A172 (cell line): ENCODE measurements around the gene WDTC1. TPM values are rescaled to one million over a fixed set of nuclear protein-coding genes. Genes with fewer than 3 reads are reported as not detected.

Experiments used
- DNase-seq: peaks from one replicate; pipeline ENCODE4 v3.0.0-alpha.2; 2015; ENCODE audit warnings: low spot score
- total RNA-seq: library from RNA; depleted of rRNA; stranded (reverse); fragments of >200 nt; shearing (Covaris generic); gene quantifications from 2 replicates; pipeline ENCODE4 v1.2.3, GENCODE V29; 2014

The WDTC1 gene
- total RNA-seq, 1 experiment from 2014 or later = 8.8 TPM

- DNase-seq = no peak
Observed at GRCh38 chr1:27301582-27302199, 67.3 kb downstream of the WDTC1 start.

GRCh38 chr1:27302612-27303011, 68.2 kb downstream of the WDTC1 start:
- DNase-seq = no peak

- no peak for DNase-seq
Observed at GRCh38 chr1:27303509-27303908, 69.1 kb downstream of the WDTC1 start.

GRCh38 chr1:27306071-27306470, 71.6 kb downstream of the WDTC1 start:
- no peak for DNase-seq

- no peak for DNase-seq
Observed at GRCh38 chr1:27306892-27307761, 72.7 kb downstream of the WDTC1 start.

GRCh38 chr1:27307874-27308598, 73.6 kb downstream of the WDTC1 start:
- no peak for DNase-seq

GRCh38 chr1:27314169-27314568, 79.7 kb downstream of the WDTC1 start:
- no peak for DNase-seq

- DNase-seq = no peak
Observed at GRCh38 chr1:27314737-27315136, 80.3 kb downstream of the WDTC1 start.

GRCh38 chr1:27316860-27317259, 82.4 kb downstream of the WDTC1 start:
- DNase-seq = no peak

- no peak for DNase-seq
Observed at GRCh38 chr1:27318136-27318535, 83.7 kb downstream of the WDTC1 start.

GRCh38 chr1:27318596-27318995, 84.2 kb downstream of the WDTC1 start:
- no peak for DNase-seq

- peak; percentile 84 for DNase-seq
Observed at GRCh38 chr1:27321813-27322568, 87.6 kb downstream of the WDTC1 start, which contains the start of gene TMEM222. TMEM222 (plus strand) TSS chr1:27322163; CDS start chr1:27322198, 35 bp downstream.

GRCh38 chr1:27322569-27323240, 88.3 kb downstream of the WDTC1 start:
- no peak for DNase-seq

- no peak for DNase-seq
Observed at GRCh38 chr1:27325286-27325685, 90.9 kb downstream of the WDTC1 start.

- DNase-seq = no peak
Observed at GRCh38 chr1:27327964-27328363, 93.5 kb downstream of the WDTC1 start.

- no peak for DNase-seq
Observed at GRCh38 chr1:27330786-27331185, 96.4 kb downstream of the WDTC1 start.

- no peak for DNase-seq
Observed at GRCh38 chr1:27331426-27331825, 97.0 kb downstream of the WDTC1 start.

GRCh38 chr1:27331922-27332321, 97.5 kb downstream of the WDTC1 start:
- no peak for DNase-seq

- no peak for DNase-seq
Observed at GRCh38 chr1:27332536-27333281, 98.3 kb downstream of the WDTC1 start.

GRCh38 chr1:27333717-27334279, 99.4 kb downstream of the WDTC1 start:
- DNase-seq = no peak
